Measurements from ENCODE around the gene FBRS. TPM values are rescaled to one million over a fixed set of nuclear protein-coding genes. Genes with fewer than 3 reads are reported as not detected.
"Not testable (repeated sequence)": the region's sequence is repeated elsewhere in the genome, so short reads cannot be mapped to it uniquely, and the experiment has no call there.

The FBRS gene
- total RNA-seq, 1 donor from 2014 or later, result 68.6 TPM

DNA sequence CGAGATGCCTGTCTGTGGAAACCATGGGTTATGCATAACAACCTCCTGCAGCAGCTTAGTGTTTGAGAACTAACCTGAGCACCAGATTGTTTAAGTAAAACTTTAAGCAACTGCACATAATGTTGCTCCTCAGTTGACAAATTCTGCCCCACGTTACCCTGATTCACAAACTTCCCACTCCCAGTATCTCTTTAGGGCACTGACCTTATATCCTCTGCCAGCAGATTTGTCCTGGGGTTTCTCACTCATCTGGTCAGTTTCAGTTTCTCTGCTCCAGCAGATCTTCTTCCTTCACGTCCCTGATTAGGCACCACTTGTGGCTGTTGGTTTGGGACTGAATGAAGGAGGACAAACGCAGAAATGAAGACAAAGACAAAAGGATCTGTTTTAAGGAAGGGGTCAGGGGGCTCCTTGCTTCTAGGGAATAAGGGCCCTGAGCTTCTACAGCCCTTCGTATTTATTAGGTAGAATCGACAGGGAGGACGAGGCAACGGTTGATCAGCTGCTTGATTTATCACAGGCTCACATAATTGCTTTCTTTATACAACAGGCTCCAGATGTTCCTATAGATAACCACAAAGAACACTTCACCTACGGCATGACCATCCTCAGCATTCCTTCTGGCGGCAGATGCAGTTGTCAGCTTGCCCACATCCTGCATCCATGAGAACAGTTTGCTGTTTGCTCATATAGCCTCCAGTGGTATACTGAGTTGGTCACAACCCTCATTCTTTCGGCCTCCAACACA, 34.5 kb upstream of the FBRS start:
- Histone ChIP-seq H3K4me3 (no peak overlapping the region), H3K36me3 (no peaks in the 10 kb centered on the region), H3K27me3 (ENCODE audit: low read depth) (no peaks in the 10 kb centered on the region), H3K4me1 (peaks cover 4% of the 10 kb centered on the region), H3K27ac (no peak overlapping the region), H3K9me3 (no peaks in the 10 kb centered on the region)
- TF ChIP-seq, protein P1, sequence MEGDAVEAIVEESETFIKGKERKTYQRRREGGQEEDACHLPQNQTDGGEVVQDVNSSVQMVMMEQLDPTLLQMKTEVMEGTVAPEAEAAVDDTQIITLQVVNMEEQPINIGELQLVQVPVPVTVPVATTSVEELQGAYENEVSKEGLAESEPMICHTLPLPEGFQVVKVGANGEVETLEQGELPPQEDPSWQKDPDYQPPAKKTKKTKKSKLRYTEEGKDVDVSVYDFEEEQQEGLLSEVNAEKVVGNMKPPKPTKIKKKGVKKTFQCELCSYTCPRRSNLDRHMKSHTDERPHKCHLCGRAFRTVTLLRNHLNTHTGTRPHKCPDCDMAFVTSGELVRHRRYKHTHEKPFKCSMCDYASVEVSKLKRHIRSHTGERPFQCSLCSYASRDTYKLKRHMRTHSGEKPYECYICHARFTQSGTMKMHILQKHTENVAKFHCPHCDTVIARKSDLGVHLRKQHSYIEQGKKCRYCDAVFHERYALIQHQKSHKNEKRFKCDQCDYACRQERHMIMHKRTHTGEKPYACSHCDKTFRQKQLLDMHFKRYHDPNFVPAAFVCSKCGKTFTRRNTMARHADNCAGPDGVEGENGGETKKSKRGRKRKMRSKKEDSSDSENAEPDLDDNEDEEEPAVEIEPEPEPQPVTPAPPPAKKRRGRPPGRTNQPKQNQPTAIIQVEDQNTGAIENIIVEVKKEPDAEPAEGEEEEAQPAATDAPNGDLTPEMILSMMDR (IDR thresholded peaks at IDR 0.05), result no peak
- DNase-seq (no peak), ATAC-seq (no peak)
- intact Hi-C loops (cut with DNase I), result no loop called here

DNA sequence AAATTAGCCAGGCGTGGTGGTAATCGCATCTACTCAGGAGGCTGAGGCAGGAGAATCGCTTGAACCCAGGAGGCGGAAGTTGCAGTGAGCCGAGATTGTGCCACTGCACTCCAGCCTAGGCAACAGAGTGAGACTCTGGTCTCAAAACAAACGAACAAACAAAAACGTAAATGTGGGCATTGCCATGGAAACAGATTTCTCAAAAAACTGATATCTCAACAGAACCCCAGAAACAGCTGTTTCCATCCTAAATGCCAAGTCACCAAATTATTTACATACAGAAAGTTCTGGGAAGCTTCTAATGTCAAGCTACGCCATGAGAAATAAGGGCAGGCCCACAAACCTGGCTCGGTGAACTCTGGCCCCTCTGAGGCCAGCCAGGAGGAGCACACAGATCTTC, 32.0 kb upstream of the FBRS start:
- Histone ChIP-seq H3K27me3 (ENCODE audit: low read depth) (no peaks in the 10 kb centered on the region), H3K36me3 (no peaks in the 10 kb centered on the region), H3K9me3 (no peaks in the 10 kb centered on the region), H3K4me3 (no peak overlapping the region), H3K4me1 (peaks cover 4% of the 10 kb centered on the region), H3K27ac (no peak overlapping the region)
- no peak for DNase-seq
- intact Hi-C loops (cut with DNase I), result no loop called here
- ATAC-seq, result no peak
- TF ChIP-seq, protein P1 (IDR thresholded peaks at IDR 0.05), result no peak

DNA sequence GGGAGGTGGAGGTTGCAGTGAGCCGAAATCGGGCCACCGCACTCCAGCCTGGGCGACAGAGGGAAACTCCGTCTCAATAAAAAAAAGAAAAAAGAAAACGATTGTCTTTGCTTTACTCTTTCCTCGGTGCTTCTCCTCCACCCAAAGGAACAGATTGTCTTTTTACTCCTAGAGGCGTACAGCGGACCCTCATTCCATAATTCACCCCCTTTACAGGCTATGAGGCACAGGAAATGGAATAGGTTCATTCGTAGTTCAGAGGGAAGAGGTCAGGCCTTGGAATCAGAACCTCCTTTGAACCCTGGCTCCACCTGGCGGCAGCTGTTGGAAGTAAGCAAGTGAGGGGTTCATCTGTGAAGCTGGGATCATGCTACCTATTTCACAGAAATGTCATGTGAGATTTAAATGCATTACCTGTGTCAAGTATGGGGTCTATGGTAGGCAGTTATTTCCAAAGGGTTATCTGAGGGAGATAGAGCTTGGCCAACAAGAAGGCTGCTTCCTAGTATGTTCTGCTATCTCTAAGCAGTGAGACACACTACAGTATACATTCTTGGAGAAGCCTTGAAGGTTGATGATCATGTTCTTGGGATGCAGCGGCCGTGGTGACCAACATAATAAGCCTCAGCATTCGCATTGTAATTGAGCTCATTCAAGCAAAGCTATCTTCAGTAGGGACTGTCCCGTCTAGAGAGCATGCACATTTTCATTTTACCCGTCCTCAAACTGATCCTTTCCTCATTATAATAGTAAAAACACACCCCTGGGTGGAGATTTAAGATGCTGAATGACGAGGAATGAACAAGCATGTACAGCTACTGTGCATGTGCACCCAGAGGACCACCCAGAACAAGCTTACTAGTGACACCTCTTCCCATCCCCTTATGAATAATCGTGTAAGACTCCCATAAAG, 29.3 kb upstream of the FBRS start:
- ATAC-seq (peak; percentile 90 to 92), DNase-seq (peak; percentile 87)
- H3K36me3 ChIP-seq, result no peaks in the 10 kb centered on the region
- no peaks in the 10 kb centered on the region for H3K27me3 ChIP-seq (ENCODE audit: low read depth)
- peak overlapping the region; percentile 4 for H3K27ac ChIP-seq
- intact Hi-C loops (cut with DNase I), result no loop called here
- H3K9me3 ChIP-seq, result no peaks in the 10 kb centered on the region
- peak overlapping the region; percentile 5 for H3K4me3 ChIP-seq
- peaks cover 10% of the 10 kb centered on the region for H3K4me1 ChIP-seq
- TF ChIP-seq, protein P1 (IDR thresholded peaks at IDR 0.05), result peak; percentile 91

DNA sequence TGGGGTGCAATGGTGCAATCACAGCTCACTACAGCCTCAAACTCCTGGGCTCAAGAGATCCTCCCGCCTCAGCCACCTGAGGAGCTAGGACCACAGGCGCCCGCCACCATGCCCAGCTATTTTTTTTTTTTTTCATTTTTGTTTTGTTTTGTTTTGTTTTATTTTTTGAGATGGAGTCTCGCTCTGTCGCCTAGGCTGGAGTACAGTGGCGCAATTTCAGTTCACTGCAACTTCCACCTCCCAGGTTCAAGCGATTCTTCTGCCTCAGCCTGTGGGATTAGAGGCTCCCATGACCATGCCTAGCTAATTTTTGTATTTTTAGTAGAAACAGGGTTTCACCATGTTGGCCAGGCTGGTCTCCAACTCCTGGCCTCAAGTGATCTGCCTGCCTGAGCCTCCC, 25.8 kb upstream of the FBRS start:
- intact Hi-C loops (cut with DNase I); H3K4me3 ChIP-seq; H3K27me3 ChIP-seq (ENCODE audit: low read depth); ATAC-seq; DNase-seq; H3K27ac ChIP-seq; H3K36me3 ChIP-seq; H3K9me3 ChIP-seq: not testable (repeated sequence)
- peaks cover 18% of the 10 kb centered on the region for H3K4me1 ChIP-seq

DNA sequence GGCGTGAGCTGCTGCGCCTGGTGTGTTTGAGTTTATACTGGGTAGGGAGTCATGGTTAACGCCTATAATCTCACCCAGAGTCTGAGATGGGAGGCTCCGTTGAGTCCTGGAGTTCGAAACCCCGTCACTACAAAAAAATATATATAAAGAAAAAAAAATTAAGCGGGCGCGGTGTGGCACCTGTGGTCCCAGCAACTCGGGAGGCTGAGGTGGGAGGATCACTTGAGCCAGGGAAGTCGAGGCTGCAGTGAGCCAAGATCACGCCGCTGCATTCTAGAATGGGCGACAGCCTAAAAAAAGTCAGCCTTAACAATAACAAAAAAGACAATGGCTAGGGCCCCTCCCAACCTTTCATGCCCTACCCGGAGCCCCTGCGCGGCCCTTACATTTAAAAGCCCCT, 24.7 kb upstream of the FBRS start:
- intact Hi-C loops (cut with DNase I), result no loop called here

More for the DNA sequence above, 24.7 kb upstream of the FBRS start:
- Histone ChIP-seq H3K36me3 (no peaks in the 10 kb centered on the region), H3K9me3 (no peaks in the 10 kb centered on the region), H3K27ac (peak overlapping the region; percentile 92), H3K4me1 (peaks cover 15% of the 10 kb centered on the region), H3K27me3 (ENCODE audit: low read depth) (no peaks in the 10 kb centered on the region), H3K4me3 (peak overlapping the region; percentile 74)
- ATAC-seq, result no peak
- TF ChIP-seq, protein P1 (IDR thresholded peaks at IDR 0.05), result no peak
- no peak for DNase-seq
